ENCODE data around the gene SETBP1. TPM values are rescaled to one million over a fixed set of nuclear protein-coding genes. Genes with fewer than 3 reads are reported as not detected.

Gene SETBP1
- total RNA-seq, 1 donor from 2014 or later, result 39.5 TPM

GRCh38 chr18:44958455-44958854 is 277.8 kb downstream of the SETBP1 start:
- H3K4me1 ChIP-seq, result peaks cover 6% of the 10 kb centered on the region
- H3K27me3 ChIP-seq, result no peaks in the 10 kb centered on the region
- TF ChIP-seq, protein P1, sequence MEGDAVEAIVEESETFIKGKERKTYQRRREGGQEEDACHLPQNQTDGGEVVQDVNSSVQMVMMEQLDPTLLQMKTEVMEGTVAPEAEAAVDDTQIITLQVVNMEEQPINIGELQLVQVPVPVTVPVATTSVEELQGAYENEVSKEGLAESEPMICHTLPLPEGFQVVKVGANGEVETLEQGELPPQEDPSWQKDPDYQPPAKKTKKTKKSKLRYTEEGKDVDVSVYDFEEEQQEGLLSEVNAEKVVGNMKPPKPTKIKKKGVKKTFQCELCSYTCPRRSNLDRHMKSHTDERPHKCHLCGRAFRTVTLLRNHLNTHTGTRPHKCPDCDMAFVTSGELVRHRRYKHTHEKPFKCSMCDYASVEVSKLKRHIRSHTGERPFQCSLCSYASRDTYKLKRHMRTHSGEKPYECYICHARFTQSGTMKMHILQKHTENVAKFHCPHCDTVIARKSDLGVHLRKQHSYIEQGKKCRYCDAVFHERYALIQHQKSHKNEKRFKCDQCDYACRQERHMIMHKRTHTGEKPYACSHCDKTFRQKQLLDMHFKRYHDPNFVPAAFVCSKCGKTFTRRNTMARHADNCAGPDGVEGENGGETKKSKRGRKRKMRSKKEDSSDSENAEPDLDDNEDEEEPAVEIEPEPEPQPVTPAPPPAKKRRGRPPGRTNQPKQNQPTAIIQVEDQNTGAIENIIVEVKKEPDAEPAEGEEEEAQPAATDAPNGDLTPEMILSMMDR (IDR thresholded peaks at IDR 0.05), result no peak
- no peak overlapping the region for H3K27ac ChIP-seq
- H3K36me3 ChIP-seq, result no peaks in the 10 kb centered on the region
- intact Hi-C loops (cut with DNase I), result no loop called here
- DNase-seq (no peak), ATAC-seq (no peak)
- no peaks in the 10 kb centered on the region for H3K9me3 ChIP-seq
- H3K4me3 ChIP-seq, result no peak overlapping the region

DNA sequence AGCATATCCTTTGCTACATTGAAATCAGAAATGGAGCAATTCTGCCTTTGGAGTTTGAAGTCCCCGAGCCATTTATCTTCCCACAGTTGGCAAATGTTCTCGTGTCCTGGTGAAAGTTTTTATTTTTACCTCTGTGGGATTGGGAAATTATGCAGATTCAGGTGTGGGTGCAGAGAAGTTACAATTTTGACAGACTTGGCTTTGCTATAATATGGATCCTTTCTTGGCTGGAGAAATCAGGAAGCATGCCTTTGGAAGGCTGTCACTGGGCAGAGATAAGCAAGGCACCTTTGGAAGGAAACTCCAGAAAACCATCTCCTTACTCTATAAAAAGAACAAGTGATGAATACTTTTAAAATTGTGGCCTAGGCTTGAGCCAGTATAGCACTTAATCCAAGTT is 278.3 kb downstream of the SETBP1 start:
- ATAC-seq (no peak), DNase-seq (no peak)
- intact Hi-C loops (cut with DNase I), result no loop called here
- TF ChIP-seq, protein P1 (IDR thresholded peaks at IDR 0.05), result no peak
- H3K9me3 ChIP-seq, result no peaks in the 10 kb centered on the region
- no peak overlapping the region for H3K4me3 ChIP-seq
- no peak overlapping the region for H3K27ac ChIP-seq
- no peaks in the 10 kb centered on the region for H3K27me3 ChIP-seq
- H3K4me1 ChIP-seq, result peaks cover 6% of the 10 kb centered on the region
- no peaks in the 10 kb centered on the region for H3K36me3 ChIP-seq

DNA sequence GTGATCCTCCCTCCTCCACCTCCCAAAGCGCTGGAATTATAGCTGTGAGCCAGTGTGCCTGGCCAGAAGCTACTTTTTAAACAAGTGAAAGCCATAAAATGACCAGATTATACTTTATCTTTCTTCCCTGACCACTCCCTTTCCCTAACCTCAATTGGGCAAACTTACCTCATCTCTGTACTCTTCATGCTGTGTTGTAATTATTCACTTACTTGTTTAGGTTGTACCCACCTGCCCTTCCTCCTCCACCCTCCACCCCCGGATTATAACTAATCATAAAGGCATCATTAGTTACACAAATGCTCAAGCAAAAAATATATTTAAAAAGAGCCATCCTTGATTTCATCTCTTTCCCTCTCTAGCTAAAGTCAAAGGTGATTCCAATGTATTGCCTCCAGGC is 279.9 kb downstream of the SETBP1 start:
- intact Hi-C loops (cut with DNase I), result no loop called here
- Histone ChIP-seq H3K36me3 (no peaks in the 10 kb centered on the region), H3K27ac (no peak overlapping the region), H3K27me3 (no peaks in the 10 kb centered on the region), H3K4me1 (peaks cover 6% of the 10 kb centered on the region), H3K4me3 (no peak overlapping the region), H3K9me3 (no peaks in the 10 kb centered on the region)
- DNase-seq (no peak), ATAC-seq (no peak)
- TF ChIP-seq, protein P1 (IDR thresholded peaks at IDR 0.05), result no peak

- H3K4me1 ChIP-seq, result peaks cover 6% of the 10 kb centered on the region
- TF ChIP-seq, protein P1 (IDR thresholded peaks at IDR 0.05), result no peak
- no peak overlapping the region for H3K4me3 ChIP-seq
- no peaks in the 10 kb centered on the region for H3K36me3 ChIP-seq
- no peaks in the 10 kb centered on the region for H3K9me3 ChIP-seq
- ATAC-seq (no peak), DNase-seq (no peak)
- intact Hi-C loops (cut with DNase I), result no loop called here
- no peak overlapping the region for H3K27ac ChIP-seq
- no peaks in the 10 kb centered on the region for H3K27me3 ChIP-seq
These were observed 280.8 kb downstream of the SETBP1 start for GRCh38 chr18:44961288-44961995.

DNA sequence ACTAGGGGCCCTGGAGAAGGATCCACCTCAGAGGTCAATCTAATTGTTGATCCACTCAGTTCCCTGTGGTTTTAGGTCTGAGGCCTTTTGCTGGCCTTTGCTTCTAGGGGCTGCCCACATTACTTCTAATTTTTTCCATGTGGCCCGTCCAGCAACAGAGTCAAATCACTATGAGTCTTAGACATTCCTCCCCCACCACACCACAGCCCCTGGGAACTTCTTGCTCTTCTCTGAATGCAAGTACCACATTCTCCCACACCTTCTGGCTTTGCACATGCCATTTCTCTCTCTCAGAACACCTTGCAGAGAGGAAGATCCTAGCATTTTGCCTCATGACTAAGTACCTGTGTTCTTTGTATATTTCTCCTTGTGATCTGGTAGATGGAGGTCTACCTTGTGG is 286.9 kb downstream of the SETBP1 start:
- no peak overlapping the region for H3K4me3 ChIP-seq
- H3K27me3 ChIP-seq, result no peaks in the 10 kb centered on the region
- ATAC-seq (no peak), DNase-seq (no peak)
- no peaks in the 10 kb centered on the region for H3K36me3 ChIP-seq
- TF ChIP-seq, protein P1 (IDR thresholded peaks at IDR 0.05), result no peak
- intact Hi-C loops (cut with DNase I), result no loop called here
- no peak overlapping the region for H3K27ac ChIP-seq
- H3K9me3 ChIP-seq, result no peaks in the 10 kb centered on the region
- no peaks in the 10 kb centered on the region for H3K4me1 ChIP-seq

DNA sequence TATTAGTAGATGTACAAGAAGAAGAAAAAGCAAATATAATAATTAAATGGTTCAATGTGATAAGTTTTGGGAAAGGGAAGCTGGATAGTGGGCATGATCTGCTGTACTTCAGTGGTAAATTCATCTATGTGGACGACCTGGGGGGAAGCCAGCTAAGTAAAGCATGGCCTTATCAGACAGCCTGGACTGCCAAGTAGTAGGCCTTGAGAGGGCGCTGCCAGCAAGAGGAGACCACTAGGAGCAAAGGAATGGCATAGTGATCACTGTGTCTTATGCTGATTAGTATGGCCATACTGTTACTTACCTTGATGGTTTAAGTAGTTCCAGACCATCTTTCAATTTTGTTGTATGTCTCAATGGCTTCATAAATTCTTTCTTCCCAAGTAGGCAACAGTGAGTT is 287.6 kb downstream of the SETBP1 start:
- H3K36me3 ChIP-seq, result no peaks in the 10 kb centered on the region
- DNase-seq, result no peak
- TF ChIP-seq, protein P1 (IDR thresholded peaks at IDR 0.05), result no peak
- H3K9me3 ChIP-seq, result no peaks in the 10 kb centered on the region
- H3K27ac ChIP-seq, result no peak overlapping the region
- intact Hi-C loops (cut with DNase I), result no loop called here
- no peak overlapping the region for H3K4me3 ChIP-seq
- no peaks in the 10 kb centered on the region for H3K4me1 ChIP-seq
- no peaks in the 10 kb centered on the region for H3K27me3 ChIP-seq
- ATAC-seq, result no peak
